ENCODE data around the gene KCTD15.

The KCTD15 gene

DNA sequence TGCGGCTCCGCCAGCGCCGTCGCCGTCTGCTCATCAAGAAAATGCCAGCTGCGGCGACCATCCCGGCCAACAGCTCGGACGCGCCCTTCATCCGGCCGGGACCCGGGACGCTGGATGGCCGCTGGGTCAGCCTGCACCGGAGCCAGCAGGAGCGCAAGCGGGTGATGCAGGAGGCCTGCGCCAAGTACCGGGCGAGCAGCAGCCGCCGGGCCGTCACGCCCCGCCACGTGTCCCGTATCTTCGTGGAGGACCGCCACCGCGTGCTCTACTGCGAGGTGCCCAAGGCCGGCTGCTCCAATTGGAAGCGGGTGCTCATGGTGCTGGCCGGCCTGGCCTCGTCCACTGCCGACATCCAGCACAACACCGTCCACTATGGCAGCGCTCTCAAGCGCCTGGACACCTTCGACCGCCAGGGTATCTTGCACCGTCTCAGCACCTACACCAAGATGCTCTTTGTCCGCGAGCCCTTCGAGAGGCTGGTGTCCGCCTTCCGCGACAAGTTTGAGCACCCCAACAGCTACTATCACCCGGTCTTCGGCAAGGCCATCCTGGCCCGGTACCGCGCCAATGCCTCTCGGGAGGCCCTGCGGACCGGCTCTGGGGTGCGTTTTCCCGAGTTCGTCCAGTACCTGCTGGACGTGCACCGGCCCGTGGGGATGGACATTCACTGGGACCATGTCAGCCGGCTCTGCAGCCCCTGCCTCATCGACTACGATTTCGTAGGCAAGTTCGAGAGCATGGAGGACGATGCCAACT, 24.4 kb upstream of the KCTD15 start:
- TF ChIP-seq, protein P1, sequence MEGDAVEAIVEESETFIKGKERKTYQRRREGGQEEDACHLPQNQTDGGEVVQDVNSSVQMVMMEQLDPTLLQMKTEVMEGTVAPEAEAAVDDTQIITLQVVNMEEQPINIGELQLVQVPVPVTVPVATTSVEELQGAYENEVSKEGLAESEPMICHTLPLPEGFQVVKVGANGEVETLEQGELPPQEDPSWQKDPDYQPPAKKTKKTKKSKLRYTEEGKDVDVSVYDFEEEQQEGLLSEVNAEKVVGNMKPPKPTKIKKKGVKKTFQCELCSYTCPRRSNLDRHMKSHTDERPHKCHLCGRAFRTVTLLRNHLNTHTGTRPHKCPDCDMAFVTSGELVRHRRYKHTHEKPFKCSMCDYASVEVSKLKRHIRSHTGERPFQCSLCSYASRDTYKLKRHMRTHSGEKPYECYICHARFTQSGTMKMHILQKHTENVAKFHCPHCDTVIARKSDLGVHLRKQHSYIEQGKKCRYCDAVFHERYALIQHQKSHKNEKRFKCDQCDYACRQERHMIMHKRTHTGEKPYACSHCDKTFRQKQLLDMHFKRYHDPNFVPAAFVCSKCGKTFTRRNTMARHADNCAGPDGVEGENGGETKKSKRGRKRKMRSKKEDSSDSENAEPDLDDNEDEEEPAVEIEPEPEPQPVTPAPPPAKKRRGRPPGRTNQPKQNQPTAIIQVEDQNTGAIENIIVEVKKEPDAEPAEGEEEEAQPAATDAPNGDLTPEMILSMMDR (IDR thresholded peaks at IDR 0.05; ENCODE audit: extremely low read depth, missing control alignments), result no peak
- DNase-seq (ENCODE audit: low spot score), result no peak

- no peak for DNase-seq (ENCODE audit: low spot score)
- TF ChIP-seq, protein P1 (IDR thresholded peaks at IDR 0.05; ENCODE audit: extremely low read depth, missing control alignments), result no peak
Measured at GRCh38 chr19:33772858-33773180, 23.9 kb upstream of the KCTD15 start.

- TF ChIP-seq, protein P1 (IDR thresholded peaks at IDR 0.05; ENCODE audit: extremely low read depth, missing control alignments), result no peak
- no peak for DNase-seq (ENCODE audit: low spot score)
Measured at GRCh38 chr19:33773704-33774624, 22.7 kb upstream of the KCTD15 start.

- TF ChIP-seq, protein P1 (IDR thresholded peaks at IDR 0.05; ENCODE audit: extremely low read depth, missing control alignments), result no peak
- no peak for DNase-seq (ENCODE audit: low spot score)
Measured at GRCh38 chr19:33774751-33775150, 21.9 kb upstream of the KCTD15 start.

- no peak for DNase-seq (ENCODE audit: low spot score)
- TF ChIP-seq, protein P1 (IDR thresholded peaks at IDR 0.05; ENCODE audit: extremely low read depth, missing control alignments), result no peak
Measured at GRCh38 chr19:33775731-33776487, 20.8 kb upstream of the KCTD15 start.

DNA sequence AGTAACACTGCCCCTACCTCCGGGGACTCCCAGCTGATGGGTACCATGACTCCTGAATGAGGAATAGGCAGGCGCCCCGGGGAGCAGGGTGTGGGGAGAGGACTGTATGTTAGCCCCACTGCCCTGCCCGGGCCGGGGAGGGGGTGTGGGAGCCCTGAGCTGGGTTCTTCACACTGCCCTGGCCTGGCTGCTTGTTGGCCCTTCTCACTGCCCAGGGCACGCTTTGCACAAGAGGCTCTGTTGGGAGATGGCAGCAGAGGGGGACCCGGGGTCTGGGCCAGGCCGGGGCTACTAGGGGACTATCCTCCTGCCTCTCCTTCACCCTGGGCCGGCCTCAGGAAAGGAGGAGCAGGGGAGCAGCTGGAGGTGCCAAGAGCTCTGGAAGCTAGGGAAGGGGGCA, 19.3 kb upstream of the KCTD15 start:
- no peak for DNase-seq (ENCODE audit: low spot score)
- TF ChIP-seq, protein P1 (IDR thresholded peaks at IDR 0.05; ENCODE audit: extremely low read depth, missing control alignments), result no peak
